Neural progenitor cell (in vitro differentiated cells): ENCODE measurements around the gene USP37.

Experiments
- EZH2phosphoT487 ChIP-seq: fragments of 200-600 bp; sonication (generic); IDR thresholded peaks from 2 replicates; pipeline ENCODE4 v1.6.1; 2017; ENCODE audit warnings: antibody characterized with exemption
- TF ChIP-seq, protein P1 (sequence below): fragments of 200-600 bp; sonication (generic); IDR thresholded peaks from 2 replicates; pipeline ENCODE4 v1.5.1; 2017; ENCODE audit warnings: antibody characterized with exemption, mild to moderate bottlenecking

DNA sequence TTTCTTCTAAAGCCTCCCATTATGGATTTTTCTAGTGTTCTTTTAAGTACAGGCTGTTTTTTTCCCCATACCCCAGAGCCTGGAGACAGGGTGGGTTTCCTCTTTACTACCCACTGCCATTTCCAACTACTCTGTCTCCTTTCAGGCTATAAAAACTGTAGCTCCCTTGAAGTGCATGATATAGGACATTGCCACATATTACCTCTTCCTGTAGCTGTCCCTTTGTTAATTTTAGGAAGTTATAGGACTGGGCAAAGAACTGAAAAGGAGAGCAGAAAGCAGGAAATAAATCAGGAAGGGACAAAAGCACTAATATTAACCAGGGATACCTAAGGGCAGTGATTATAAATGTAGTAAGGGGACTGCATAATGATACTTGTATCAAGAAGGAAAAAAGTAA is 95.2 kb downstream of the USP37 start:
- TF ChIP-seq, protein P1, sequence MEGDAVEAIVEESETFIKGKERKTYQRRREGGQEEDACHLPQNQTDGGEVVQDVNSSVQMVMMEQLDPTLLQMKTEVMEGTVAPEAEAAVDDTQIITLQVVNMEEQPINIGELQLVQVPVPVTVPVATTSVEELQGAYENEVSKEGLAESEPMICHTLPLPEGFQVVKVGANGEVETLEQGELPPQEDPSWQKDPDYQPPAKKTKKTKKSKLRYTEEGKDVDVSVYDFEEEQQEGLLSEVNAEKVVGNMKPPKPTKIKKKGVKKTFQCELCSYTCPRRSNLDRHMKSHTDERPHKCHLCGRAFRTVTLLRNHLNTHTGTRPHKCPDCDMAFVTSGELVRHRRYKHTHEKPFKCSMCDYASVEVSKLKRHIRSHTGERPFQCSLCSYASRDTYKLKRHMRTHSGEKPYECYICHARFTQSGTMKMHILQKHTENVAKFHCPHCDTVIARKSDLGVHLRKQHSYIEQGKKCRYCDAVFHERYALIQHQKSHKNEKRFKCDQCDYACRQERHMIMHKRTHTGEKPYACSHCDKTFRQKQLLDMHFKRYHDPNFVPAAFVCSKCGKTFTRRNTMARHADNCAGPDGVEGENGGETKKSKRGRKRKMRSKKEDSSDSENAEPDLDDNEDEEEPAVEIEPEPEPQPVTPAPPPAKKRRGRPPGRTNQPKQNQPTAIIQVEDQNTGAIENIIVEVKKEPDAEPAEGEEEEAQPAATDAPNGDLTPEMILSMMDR = no peak
- TF ChIP-seq EZH2phosphoT487 = no peak
